SIG-M5 treated with dmso at 0.1 percent for 504 hours (cell line): ENCODE data around the gene CDCA4.

Experiments used
- DNase-seq: peaks from one replicate; lab custom pipeline; 2025; ENCODE audit not compliant: unreplicated experiment; lab: John Stamatoyannopoulos, UW

CDCA4 gene

DNA sequence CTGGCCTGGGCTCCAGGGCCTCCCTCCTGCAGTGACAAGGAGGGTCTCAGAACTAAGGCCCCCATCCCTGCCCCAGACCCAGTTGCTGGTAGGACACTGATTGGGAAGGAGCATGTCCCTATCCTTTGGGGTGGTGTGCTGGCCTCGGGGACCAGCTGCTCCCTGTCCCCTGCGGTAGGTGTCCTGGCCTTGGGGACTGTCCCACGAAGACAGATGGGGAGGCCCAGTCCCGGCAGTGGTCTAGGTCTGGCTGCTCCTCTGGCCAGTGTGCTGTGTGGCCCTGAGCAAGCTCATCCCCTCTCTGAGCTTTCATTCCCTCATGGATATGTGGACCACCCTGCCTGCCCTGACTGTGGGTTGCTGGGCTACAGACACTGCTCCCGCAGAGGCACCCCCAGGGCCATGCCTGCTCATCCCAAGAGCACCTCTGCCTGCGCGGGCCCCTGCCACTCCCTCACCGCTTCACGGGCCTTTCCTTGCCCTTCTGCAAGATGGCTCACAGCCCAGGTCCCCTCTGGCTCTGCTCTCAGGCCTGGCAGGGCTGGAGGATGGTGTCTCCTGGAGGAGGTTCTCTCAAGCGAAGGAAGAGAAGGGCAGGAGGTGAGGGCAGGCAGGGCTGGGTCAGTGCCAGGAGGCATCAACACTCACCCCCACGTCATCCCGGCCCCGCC, 55.2 kb downstream of the CDCA4 start:
- DNase-seq = no peak

- DNase-seq = no peak
Observed at GRCh38 chr14:104964546-104964945, 56.3 kb downstream of the CDCA4 start.
